Stimulated activated CD4-positive, alpha-beta T cell treated with anti-CD3 and anti-CD28 coated beads, Interleukin-1b, Interleukin-23, amount 100 ng/mL, for 24 hours (primary cell): ENCODE data around the gene MT1HL1.
"Not testable (repeated sequence)": the region's sequence is repeated elsewhere in the genome, so short reads cannot be mapped to it uniquely, and the experiment has no call there.

Experiments
- DNase-seq, 4 experiments: peaks; one replicate each; pipeline ENCODE4 v3.0.0-alpha.2; 2020; ENCODE audit warnings: low read depth in 4 of 4, low spot score in 1 of 4

The MT1HL1 gene

DNA sequence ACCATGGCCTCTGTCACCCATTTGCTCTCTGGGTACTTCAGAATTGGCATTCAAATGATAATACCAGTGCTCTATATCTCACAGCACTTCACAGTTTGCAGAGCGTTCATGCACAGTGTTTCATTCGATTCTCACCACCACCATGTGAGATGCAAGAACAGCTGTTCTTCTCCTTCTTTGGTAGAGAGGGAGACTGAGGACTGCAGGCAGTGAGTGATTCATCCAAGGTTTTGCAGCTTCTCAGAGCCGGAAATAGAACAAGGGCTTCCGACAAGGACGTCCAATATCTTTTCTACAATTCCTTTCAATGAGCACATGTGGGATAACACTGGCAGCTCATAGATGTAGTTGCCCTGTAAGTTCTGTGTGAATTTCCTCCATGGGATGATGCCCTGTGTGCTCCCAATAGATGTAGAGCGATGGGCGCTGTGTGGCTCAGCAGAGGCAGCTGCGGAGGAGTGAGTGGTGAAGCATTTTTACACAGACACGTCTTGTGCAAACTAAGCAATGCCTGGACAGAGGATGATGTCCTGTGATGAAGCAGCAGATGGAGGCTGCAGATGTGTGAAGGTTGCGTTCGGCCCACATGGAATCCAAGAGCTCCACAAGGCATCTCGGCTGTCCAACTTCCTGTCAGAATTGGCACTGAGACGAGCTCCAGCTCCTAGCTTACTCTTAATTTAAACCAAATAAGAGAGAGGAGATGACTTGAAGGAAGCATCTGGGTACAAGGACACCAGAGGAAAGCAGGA, 24.9 kb downstream of the MT1HL1 start:
- DNase-seq = no peak

DNA sequence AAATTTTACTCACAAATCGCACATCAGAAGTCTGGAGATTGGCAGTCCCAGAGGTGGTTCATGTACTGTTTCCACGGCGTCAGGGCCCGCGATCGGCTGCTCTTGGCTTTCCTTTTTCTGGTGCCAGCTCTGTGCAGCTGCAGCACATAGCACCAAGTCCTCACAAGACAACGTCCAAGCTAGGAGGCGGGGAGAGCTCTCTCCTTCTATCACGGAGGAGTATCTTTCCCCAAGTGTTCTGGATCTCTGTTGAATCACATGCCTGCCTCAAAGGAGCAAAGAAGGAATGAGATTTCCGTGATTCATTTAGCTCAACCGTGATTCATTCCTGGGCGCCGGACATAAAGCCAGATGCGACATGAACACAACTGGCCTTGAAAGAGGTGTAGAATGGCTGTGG, 25.5 kb downstream of the MT1HL1 start:
- DNase-seq = no peak

DNA sequence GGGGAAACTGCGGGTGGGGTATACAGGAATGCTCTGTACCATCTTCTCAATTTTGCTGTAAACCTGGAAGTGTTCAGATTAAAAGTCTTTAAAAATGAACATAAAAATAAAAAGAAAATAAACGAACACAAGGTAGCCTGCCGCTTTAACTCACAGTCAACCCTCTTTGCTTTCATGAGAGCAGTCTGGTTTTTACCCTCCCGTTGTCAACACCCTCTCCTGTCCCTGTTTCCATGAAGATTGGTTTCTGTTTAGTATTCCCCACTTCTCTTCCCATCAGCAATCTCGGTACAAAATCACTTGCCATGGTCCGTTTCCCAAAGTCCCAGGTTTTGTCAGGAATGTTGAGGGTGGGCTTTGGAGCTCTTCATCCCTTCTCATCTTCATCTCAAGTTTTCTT, 28.8 kb downstream of the MT1HL1 start:
- no peak for DNase-seq

DNA sequence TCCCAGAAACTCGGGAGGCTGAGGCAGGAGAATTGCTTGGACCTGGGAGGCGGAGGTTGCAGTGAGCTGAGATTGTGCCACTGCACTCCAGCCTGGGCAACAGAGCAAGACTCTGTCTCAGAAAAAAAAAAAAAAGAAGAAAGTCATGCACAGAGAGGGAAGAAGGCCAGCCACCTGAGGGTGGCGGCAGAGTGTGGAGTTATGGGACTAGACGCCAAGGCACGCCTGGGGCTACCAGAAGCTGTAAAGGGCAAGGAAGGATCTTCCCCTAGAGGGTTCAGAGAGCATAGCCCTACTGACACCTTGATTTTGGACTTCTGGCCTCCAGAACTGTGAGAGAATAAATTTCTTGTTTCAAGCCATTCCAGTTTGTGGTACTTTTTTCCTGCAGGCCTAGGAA, 30.2 kb downstream of the MT1HL1 start:
- not testable (repeated sequence) for DNase-seq

DNA sequence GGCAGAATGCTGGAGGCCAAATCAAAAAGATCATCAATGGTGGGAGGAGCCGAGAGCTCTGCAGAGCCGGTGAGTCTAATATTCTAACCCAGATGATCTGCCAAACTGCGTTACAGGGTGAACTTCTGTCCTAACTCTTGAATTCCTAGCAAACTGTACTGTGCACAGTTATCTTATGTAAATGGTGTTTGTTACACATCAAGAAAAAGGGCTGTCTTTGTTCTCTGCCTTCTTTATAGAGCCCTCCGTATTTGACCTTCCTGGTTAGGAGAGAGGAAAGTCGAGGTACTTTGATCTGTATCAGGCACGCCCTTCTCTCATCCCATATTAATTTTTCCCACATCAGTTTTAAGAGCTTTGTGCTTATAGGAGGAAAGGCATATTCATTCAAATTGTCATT, 37.6 kb downstream of the MT1HL1 start:
- DNase-seq = no peak

DNA sequence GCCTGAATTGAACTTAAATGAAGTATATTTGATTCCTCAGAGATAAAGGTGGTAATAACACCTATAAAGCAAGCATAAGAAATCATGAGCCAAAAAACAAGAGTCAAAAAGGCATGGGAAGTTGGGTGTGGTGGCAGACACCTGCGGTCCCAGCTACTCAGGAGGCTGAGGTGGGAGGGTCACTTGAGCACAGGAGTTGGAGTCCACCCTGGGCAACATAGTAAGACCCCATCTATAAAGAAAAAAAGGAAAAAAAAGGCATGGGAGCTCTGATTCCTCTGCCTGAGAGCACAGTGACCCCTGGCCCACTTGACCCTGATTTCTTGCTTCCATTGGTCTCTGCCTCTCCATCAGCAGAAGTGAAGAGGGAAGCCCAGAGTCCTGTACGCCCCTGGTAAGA, 40.3 kb downstream of the MT1HL1 start:
- DNase-seq = no peak

DNA sequence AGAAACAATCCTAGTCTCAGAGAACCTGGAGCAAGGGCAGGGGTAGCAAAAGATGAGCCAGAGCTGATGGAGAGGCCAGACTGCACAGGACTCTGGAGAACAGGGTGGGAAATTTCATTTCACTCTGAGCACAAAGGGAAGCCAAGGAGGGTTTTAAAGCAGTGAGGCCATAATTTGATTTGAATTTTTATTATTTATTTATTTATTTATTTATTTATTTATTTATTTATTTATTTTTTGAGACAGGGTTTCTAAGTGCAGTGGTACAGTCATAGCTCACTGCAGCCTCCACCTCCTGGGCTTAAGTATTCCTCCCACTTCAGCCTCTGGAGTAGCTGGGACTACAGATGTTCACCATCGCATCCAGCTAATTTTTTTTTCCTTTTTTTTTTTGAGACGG, 45.1 kb downstream of the MT1HL1 start:
- no peak for DNase-seq

DNA sequence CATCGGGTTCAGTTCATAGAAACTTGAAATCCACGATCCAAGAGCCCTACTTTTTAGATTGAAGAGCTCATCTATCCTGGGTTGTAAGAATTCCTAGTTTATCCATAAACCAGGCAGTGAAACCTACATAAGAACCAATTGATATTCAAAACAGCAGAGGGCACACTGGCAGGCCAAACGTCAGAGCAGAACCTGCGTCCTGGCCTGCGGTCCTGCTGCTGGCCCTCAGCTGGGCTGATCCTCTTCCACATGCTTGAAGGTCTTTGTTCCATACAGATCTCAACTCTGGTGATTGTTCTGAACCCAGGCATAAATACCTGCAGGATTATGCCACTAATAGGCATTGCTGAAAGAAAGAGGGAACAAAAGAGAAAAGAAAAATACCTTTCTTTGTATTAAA, 47.0 kb downstream of the MT1HL1 start:
- no peak for DNase-seq
